Measurements from ENCODE around the gene BTBD17. TPM values are rescaled to one million over a fixed set of nuclear protein-coding genes. Genes with fewer than 3 reads are reported as not detected.

BTBD17 gene
- total RNA-seq, 2 experiments from 2014 or later, result not detected

Other genes with a start within 250 kb of the BTBD17 start
- gene RPL38, start 158.2 kb downstream of the BTBD17 start, total RNA-seq, result 1,000 to 10,000 TPM; 1,784 to 1,916 TPM
- 1 to 10 TPM; 2.5 to 2.8 TPM for gene TTYH2, start 148.3 kb downstream of the BTBD17 start, total RNA-seq
- under 1 TPM; 0.12 to 0.25 TPM for gene DNAI2, start 87.6 kb downstream of the BTBD17 start, total RNA-seq
- not detected for gene KIF19, start 35.6 kb downstream of the BTBD17 start, total RNA-seq
- gene GPR142, start 5.6 kb upstream of the BTBD17 start, total RNA-seq, result not detected
- not detected for gene GPRC5C, start 70.2 kb upstream of the BTBD17 start, total RNA-seq
- 1 to 10 TPM; 1.3 to 1.8 TPM for gene CD300A, start 104.8 kb upstream of the BTBD17 start, total RNA-seq
- gene CD300LB, start 169.6 kb upstream of the BTBD17 start, total RNA-seq, result not detected
- gene CD300C, start 184.2 kb upstream of the BTBD17 start, total RNA-seq, result not detected
- gene CD300H, start 205.6 kb upstream of the BTBD17 start, total RNA-seq, result not detected
- not detected for gene CD300LD, start 230.4 kb upstream of the BTBD17 start, total RNA-seq